ENCODE data around the gene PTPRO.
A peak's percentile ranks its signal among the peaks of the same experiment; 100 is the strongest.

GRCh38 chr12:15527201-15528080, 205.1 kb downstream of the PTPRO start:
- TF ChIP-seq EZH2 (IDR thresholded peaks at IDR 0.05; ENCODE audit: low read length) (no peak), CTCF (optimal IDR thresholded peaks at IDR 0.05 in 1 of 3, IDR thresholded peaks at IDR 0.05 in 1 of 3, conservative IDR thresholded peaks at IDR 0.05 in 1 of 3; ENCODE audit: extremely low read depth in 1 of 3, insufficient read depth in 2 of 3, low read length in 3 of 3) (peak; percentile 34 to 39 (median 37))

Data from keratinocyte (primary cell).